ENCODE data around the gene ZER1. TPM values are rescaled to one million over a fixed set of nuclear protein-coding genes. Genes with fewer than 3 reads are reported as not detected.
"Not testable (repeated sequence)": the region's sequence is repeated elsewhere in the genome, so short reads cannot be mapped to it uniquely, and the experiment has no call there.

The ZER1 gene
- total RNA-seq, 2 experiments from 2014 or later: 17.7 to 18.2 TPM

DNA sequence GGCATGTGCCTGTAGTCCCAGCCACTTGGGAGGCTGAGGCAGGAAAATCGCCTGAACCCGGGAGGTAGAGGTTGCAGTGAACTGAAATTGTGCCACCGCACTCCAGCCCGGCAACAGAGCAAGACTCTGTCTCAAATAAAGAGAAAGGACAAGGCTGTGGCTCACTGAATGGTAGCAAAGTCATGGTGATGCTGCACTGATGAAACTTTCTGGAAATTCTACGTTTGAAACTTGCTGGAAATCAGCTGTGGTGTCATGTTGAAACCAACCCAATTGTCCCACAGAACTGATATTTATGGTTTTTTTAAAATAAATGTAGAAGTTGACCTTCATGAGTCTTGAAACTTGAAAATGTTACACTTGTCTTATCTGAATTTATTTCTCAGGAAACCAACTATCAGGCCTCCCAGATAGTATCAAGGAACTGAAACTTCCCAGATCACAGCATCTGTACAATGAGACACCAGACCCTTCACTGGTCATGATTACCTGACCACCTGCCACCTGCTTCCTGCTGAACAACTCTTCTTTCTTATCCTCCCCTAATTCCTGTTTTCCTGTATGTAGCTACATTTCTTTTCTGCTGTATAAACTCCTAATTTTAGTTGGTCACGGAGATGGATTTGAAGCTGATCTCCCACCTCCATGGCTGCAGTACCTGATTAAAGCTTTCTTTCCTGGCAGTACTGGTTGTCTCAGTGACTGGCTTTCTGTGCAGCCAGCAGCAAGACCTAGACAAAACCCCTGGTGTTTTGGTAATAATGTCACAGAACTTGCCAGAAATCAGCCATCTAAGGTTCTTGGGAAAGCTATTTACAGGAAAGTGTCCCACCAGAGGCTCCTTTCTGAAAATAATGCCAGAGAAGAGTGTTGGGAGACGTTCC, 9.7 kb upstream of the ZER1 start:
- DNase-seq: no peak
- no peak for ATAC-seq
- Mint-ChIP-seq H3K4me1 (peaks cover 6% of the 10 kb centered on the region), H3K4me3 (no peak overlapping the region), H3K27ac (no peak overlapping the region), H3K27me3 (no peaks in the 10 kb centered on the region), H3K36me3 (no peaks in the 10 kb centered on the region), H3K9me3 (ENCODE audit: low read depth) (peaks cover 1% of the 10 kb centered on the region)
- CTCF ChIA-PET: interaction anchor here (1.6 to 2.4 kb wide), 2 partner anchors 11 to 37 kb away, joined by 4 to 7 read pairs; partner anchors contain the start of gene ENDOG

- CTCF ChIA-PET; H3K9me3 Mint-ChIP-seq (ENCODE audit: low read depth); H3K27me3 Mint-ChIP-seq; H3K4me3 Mint-ChIP-seq; ATAC-seq; DNase-seq; H3K36me3 Mint-ChIP-seq; H3K4me1 Mint-ChIP-seq; H3K27ac Mint-ChIP-seq: not testable (repeated sequence)
Observed at GRCh38 chr9:128780093-128780492, 8.4 kb upstream of the ZER1 start.

DNA sequence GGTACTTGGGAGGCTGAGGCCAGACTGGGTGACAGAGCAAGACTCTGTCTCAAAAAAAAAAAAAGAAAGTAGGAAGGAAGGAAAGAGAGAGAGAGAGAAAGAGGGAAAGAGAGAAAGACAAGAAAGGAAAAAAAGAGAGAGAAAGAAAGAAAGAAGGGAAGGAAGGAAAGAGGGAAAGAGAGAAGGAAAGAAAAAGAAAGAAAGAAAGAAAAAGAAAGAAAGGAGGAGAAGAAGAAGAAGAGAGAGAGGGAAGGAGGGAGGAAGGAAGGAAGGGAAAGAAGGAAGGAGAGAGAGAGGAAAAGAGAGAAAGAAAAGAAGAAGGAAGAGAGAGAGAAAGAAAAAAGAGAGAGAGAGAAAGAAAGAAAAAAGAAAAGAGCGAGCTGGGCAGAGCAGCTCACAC, 3.1 kb upstream of the ZER1 start:
- Mint-ChIP-seq H3K36me3 (peaks cover 2% of the 10 kb centered on the region), H3K27me3 (no peaks in the 10 kb centered on the region), H3K27ac (no peak overlapping the region), H3K4me3 (no peak overlapping the region), H3K9me3 (ENCODE audit: low read depth) (peaks cover 3% of the 10 kb centered on the region), H3K4me1 (peaks cover 14% of the 10 kb centered on the region)
- no peak for ATAC-seq
- CTCF ChIA-PET: interaction anchor here (1.3 kb wide), 1 partner anchor 11 kb away, joined by 3 read pairs; no protein-coding TSS in a partner anchor
- no peak for DNase-seq

- no peak for DNase-seq
- peak overlapping the region; percentile 28 for H3K27ac Mint-ChIP-seq
- peaks cover 3% of the 10 kb centered on the region for H3K9me3 Mint-ChIP-seq (ENCODE audit: low read depth)
- ATAC-seq: no peak
- peaks cover 2% of the 10 kb centered on the region for H3K36me3 Mint-ChIP-seq
- CTCF ChIA-PET: interaction anchor here (1.1 to 2.3 kb wide), 3 partner anchors 13 to 45 kb away, joined by 3 to 10 read pairs (median 10); partner anchors contain the start of genes ENDOG and TBC1D13
- no peaks in the 10 kb centered on the region for H3K27me3 Mint-ChIP-seq
- peaks cover 19% of the 10 kb centered on the region for H3K4me1 Mint-ChIP-seq
- peak overlapping the region; percentile 32 for H3K4me3 Mint-ChIP-seq
Observed at GRCh38 chr9:128773049-128773448, 1.3 kb upstream of the ZER1 start.

- Mint-ChIP-seq H3K4me3 (peak overlapping the region; percentile 95), H3K9me3 (ENCODE audit: low read depth) (peaks cover 3% of the 10 kb centered on the region), H3K27ac (peak overlapping the region; percentile 96), H3K36me3 (peaks cover 2% of the 10 kb centered on the region), H3K4me1 (peaks cover 19% of the 10 kb centered on the region), H3K27me3 (no peaks in the 10 kb centered on the region)
- DNase-seq: no peak
- peak; percentile 14 for ATAC-seq
- CTCF ChIA-PET: interaction anchor here (1.1 to 2.3 kb wide), 4 partner anchors 15 to 251 kb away, joined by 3 to 10 read pairs (median 5); partner anchors contain the start of genes PKN3, TBC1D13 and ZDHHC12
Observed at GRCh38 chr9:128771094-128771721, 519 bp downstream of the ZER1 start.

DNA sequence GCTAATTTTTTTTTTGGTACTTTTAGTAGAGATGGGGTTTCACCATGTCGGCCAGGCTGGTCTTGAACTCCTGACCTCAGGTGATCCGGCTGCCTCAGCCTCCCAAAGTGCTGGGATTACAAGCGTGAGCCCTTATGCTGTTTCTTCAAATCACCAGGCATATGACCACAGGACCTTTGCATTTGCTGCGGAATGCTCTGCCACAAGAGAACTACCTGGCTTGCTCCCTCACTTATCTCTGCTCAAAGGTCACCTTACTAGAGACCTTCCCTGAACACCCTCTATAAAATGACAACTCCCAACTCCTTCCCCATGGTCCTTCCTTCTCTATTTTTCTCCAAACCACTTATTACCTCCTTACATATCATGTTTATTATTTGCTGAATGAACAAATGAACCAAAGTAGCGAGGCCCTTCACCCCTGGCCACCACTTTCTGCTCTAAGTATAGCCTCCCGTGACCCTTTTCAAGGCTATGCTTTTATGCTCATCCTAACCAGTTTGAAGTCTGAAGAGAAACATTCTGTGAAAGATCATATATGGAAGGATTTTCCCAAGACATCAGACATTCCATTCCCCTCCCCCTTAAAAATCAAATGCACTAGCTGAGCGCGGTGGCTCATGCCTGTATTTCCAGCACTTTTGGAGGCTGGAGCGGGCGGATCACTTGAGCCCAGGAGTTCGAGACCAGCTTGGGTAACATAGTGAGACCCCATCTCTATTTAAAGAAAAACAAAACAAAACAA, 1.3 kb downstream of the ZER1 start:
- Mint-ChIP-seq H3K36me3 (peaks cover 2% of the 10 kb centered on the region), H3K4me3 (peak overlapping the region; percentile 95), H3K27me3 (no peaks in the 10 kb centered on the region), H3K9me3 (ENCODE audit: low read depth) (peaks cover 3% of the 10 kb centered on the region), H3K4me1 (peaks cover 19% of the 10 kb centered on the region), H3K27ac (peak overlapping the region; percentile 96)
- CTCF ChIA-PET: interaction anchor here (1.1 to 2.3 kb wide), 3 partner anchors 15 to 68 kb away, joined by 4 to 10 read pairs (median 6); partner anchors contain the start of genes PKN3, TBC1D13 and ZDHHC12
- ATAC-seq (no peak), DNase-seq (no peak)

- Mint-ChIP-seq H3K27me3 (no peaks in the 10 kb centered on the region), H3K9me3 (ENCODE audit: low read depth) (no peaks in the 10 kb centered on the region), H3K4me1 (peaks cover 19% of the 10 kb centered on the region), H3K36me3 (no peaks in the 10 kb centered on the region), H3K27ac (no peak overlapping the region), H3K4me3 (no peak overlapping the region)
- DNase-seq (no peak), ATAC-seq (no peak)
- CTCF ChIA-PET: interaction anchor here (1.1 to 1.4 kb wide), 2 partner anchors 41 to 49 kb away, joined by 3 read pairs; partner anchors contain the start of gene ENDOG
Observed at GRCh38 chr9:128768606-128769005, 3.1 kb downstream of the ZER1 start.

GRCh38 chr9:128765499-128765898, 6.2 kb downstream of the ZER1 start:
- DNase-seq: no peak
- Mint-ChIP-seq H3K9me3 (ENCODE audit: low read depth) (no peaks in the 10 kb centered on the region), H3K36me3 (no peaks in the 10 kb centered on the region), H3K27me3 (no peaks in the 10 kb centered on the region), H3K4me3 (no peak overlapping the region), H3K4me1 (peaks cover 9% of the 10 kb centered on the region), H3K27ac (no peak overlapping the region)
- ATAC-seq: no peak
- CTCF ChIA-PET: interaction anchor here (1.0 to 1.5 kb wide), 2 partner anchors 17 to 53 kb away, joined by 3 to 5 read pairs; partner anchors contain the start of gene ENDOG

DNA sequence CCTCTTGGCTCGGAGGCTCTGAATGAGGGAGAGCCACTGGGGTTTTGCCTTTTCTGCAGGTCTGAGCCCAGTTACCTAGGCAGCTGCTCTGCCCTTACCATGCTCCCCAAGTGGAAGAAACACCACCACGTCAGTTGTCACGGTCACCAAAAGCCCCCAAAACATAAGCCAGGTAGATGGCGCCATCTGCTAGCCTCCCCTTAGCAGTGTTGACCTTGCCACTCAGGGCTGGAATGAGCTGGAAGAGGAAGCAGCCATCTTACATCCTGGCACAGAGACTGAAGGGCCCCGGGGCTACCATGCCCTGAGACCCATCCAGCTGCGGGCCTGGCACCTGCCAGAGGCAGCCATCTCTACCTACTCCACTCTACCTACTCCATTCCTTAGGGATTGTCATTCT, 7.4 kb downstream of the ZER1 start:
- Mint-ChIP-seq H3K36me3 (no peaks in the 10 kb centered on the region), H3K4me3 (no peak overlapping the region), H3K4me1 (peaks cover 3% of the 10 kb centered on the region), H3K9me3 (ENCODE audit: low read depth) (no peaks in the 10 kb centered on the region), H3K27me3 (no peaks in the 10 kb centered on the region), H3K27ac (no peak overlapping the region)
- no peak for ATAC-seq
- DNase-seq: no peak
- CTCF ChIA-PET: interaction anchor here (0.6 to 1.5 kb wide), 4 partner anchors 18 to 1333 kb away, joined by 3 to 5 read pairs (median 3); partner anchors contain the start of gene ENDOG

GRCh38 chr9:128762671-128763449, 8.9 kb downstream of the ZER1 start:
- no peak for ATAC-seq
- Mint-ChIP-seq H3K27me3 (no peaks in the 10 kb centered on the region), H3K36me3 (no peaks in the 10 kb centered on the region), H3K9me3 (ENCODE audit: low read depth) (no peaks in the 10 kb centered on the region), H3K27ac (no peak overlapping the region), H3K4me3 (no peak overlapping the region), H3K4me1 (no peaks in the 10 kb centered on the region)
- CTCF ChIA-PET: no interaction called here
- DNase-seq: no peak

GRCh38 chr9:128757602-128758001, 14.1 kb downstream of the ZER1 start:
- ATAC-seq: no peak
- Mint-ChIP-seq H3K27ac (no peak overlapping the region), H3K9me3 (ENCODE audit: low read depth) (no peaks in the 10 kb centered on the region), H3K36me3 (no peaks in the 10 kb centered on the region), H3K4me3 (no peak overlapping the region), H3K27me3 (no peaks in the 10 kb centered on the region), H3K4me1 (no peaks in the 10 kb centered on the region)
- DNase-seq: no peak
- CTCF ChIA-PET: interaction anchor here (1.4 kb wide), 1 partner anchor 24 kb away, joined by 3 read pairs; no protein-coding TSS in a partner anchor

GRCh38 chr9:128753627-128754026, 18.1 kb downstream of the ZER1 start:
- H3K36me3 Mint-ChIP-seq: no peaks in the 10 kb centered on the region
- no peak overlapping the region for H3K4me3 Mint-ChIP-seq
- no peak overlapping the region for H3K27ac Mint-ChIP-seq
- DNase-seq (no peak), ATAC-seq (no peak)
- H3K27me3 Mint-ChIP-seq: no peaks in the 10 kb centered on the region
- H3K4me1 Mint-ChIP-seq: no peaks in the 10 kb centered on the region
- CTCF ChIA-PET: no interaction called here
- no peaks in the 10 kb centered on the region for H3K9me3 Mint-ChIP-seq (ENCODE audit: low read depth)
